H9 (cell line): ENCODE data around the gene SMTN. TPM values are rescaled to one million over a fixed set of nuclear protein-coding genes. Genes with fewer than 3 reads are reported as not detected.
A peak's percentile ranks its signal among the peaks of the same experiment; 100 is the strongest.

Experiments
- DNase-seq: peaks from one replicate; pipeline ENCODE4 v3.0.0-alpha.2; 2017
- H2AFZ ChIP-seq: one replicate; pipeline ENCODE4 v1.6.1; 2013; ENCODE audit warnings: mild to moderate bottlenecking, low read length, control low read depth, moderate library complexity
- H2AK5ac ChIP-seq: 2 replicates; pipeline ENCODE4 v1.6.1; 2013; ENCODE audit warnings: low read length, control low read depth, mixed read lengths; ENCODE audit not compliant: insufficient read length
- H2BK120ac ChIP-seq: one replicate; pipeline ENCODE4 v1.6.1; 2013; ENCODE audit warnings: low read depth, mild to moderate bottlenecking, low read length, control low read depth, inconsistent platforms; ENCODE audit not compliant: poor library complexity, severe bottlenecking
- H2BK12ac ChIP-seq: 2 replicates; pipeline ENCODE4 v1.6.1; 2013; ENCODE audit warnings: low read length, control low read depth, mixed read lengths, low read depth; ENCODE audit not compliant: insufficient read length
- H2BK15ac ChIP-seq: 2 replicates; pipeline ENCODE4 v1.6.1; 2013; ENCODE audit warnings: low read depth, low read length, control low read depth
- H2BK20ac ChIP-seq: one replicate; pipeline ENCODE4 v1.6.1; 2013; ENCODE audit warnings: low read depth, mild to moderate bottlenecking, low read length, control low read depth, inconsistent platforms; ENCODE audit not compliant: poor library complexity, severe bottlenecking
- H2BK5ac ChIP-seq: 2 replicates; pipeline ENCODE4 v1.6.1; 2013; ENCODE audit warnings: low read length, control low read depth, mixed read lengths; ENCODE audit not compliant: insufficient read length
- H3K14ac ChIP-seq: 2 replicates; pipeline ENCODE4 v1.6.1; 2013; ENCODE audit warnings: low read length, control low read depth; ENCODE audit not compliant: insufficient read depth
- H3K18ac ChIP-seq: 2 replicates; pipeline ENCODE4 v1.6.1; 2013; ENCODE audit warnings: low read depth, mild to moderate bottlenecking, mixed read lengths, low read length, control low read depth; ENCODE audit not compliant: insufficient read length
- H3K23ac ChIP-seq: 2 replicates; pipeline ENCODE4 v1.6.1; 2013; ENCODE audit warnings: low read length, control low read depth, mixed read lengths, low read depth; ENCODE audit not compliant: insufficient read length
- H3K23me2 ChIP-seq: 2 replicates; pipeline ENCODE4 v1.6.1; 2013; ENCODE audit warnings: low read depth, mild to moderate bottlenecking, mixed read lengths, low read length, control low read depth; ENCODE audit not compliant: insufficient read length, poor library complexity, severe bottlenecking
- H3K27ac ChIP-seq: 2 replicates; pipeline ENCODE4 v1.5.1; 2013; ENCODE audit warnings: low read length, control low read depth, mixed read lengths, low read depth; ENCODE audit not compliant: insufficient read length
- H3K27me3 ChIP-seq: 2 replicates; pipeline ENCODE4 v1.6.1; 2013; ENCODE audit warnings: low read length, control low read depth, inconsistent platforms; ENCODE audit not compliant: insufficient read depth
- H3K4ac ChIP-seq: 2 replicates; pipeline ENCODE4 v1.6.1; 2013; ENCODE audit warnings: low read depth, mild to moderate bottlenecking, control low read depth, inconsistent platforms, low read length, moderate library complexity
- H3K4me1 ChIP-seq: 2 replicates; pipeline ENCODE4 v1.6.1; 2013; ENCODE audit warnings: low read length, control low read depth, inconsistent platforms; ENCODE audit not compliant: insufficient read depth
- H3K4me2 ChIP-seq: 2 replicates; pipeline ENCODE4 v1.6.1; 2013; ENCODE audit warnings: low read length, control low read depth, mixed read lengths; ENCODE audit not compliant: insufficient read length, insufficient read depth
- H3K56ac ChIP-seq: 2 replicates; pipeline ENCODE4 v1.6.1; 2013; ENCODE audit warnings: low read depth, mild to moderate bottlenecking, mixed read lengths, low read length, control low read depth; ENCODE audit not compliant: insufficient read length
- H3K79me1 ChIP-seq: 2 replicates; pipeline ENCODE4 v1.6.1; 2013; ENCODE audit warnings: low read depth, mild to moderate bottlenecking, moderate library complexity, low read length, control low read depth, inconsistent platforms; ENCODE audit not compliant: insufficient read depth, poor library complexity, severe bottlenecking
- H3K79me2 ChIP-seq: 2 replicates; pipeline ENCODE4 v1.6.1; 2013; ENCODE audit warnings: low read length, control low read depth, inconsistent platforms; ENCODE audit not compliant: insufficient read depth
- H3K9ac ChIP-seq: 2 replicates; pipeline ENCODE4 v1.6.1; 2013; ENCODE audit warnings: low read length, control low read depth, mixed read lengths; ENCODE audit not compliant: insufficient read length; ENCODE audit errors: extremely low read depth
- H3K9me3 ChIP-seq: one replicate; pipeline ENCODE4 v1.6.1; 2013; ENCODE audit warnings: low read depth, low read length, inconsistent platforms; ENCODE audit not compliant: control insufficient read depth
- H3T11ph ChIP-seq: one replicate; pipeline ENCODE4 v1.6.1; 2013; ENCODE audit warnings: mild to moderate bottlenecking, low read length, control low read depth, inconsistent platforms
- H4K20me1 ChIP-seq: one replicate; pipeline ENCODE4 v1.6.1; 2013; ENCODE audit not compliant: control insufficient read depth, insufficient read length, insufficient read depth
- H4K5ac ChIP-seq: 2 replicates; pipeline ENCODE4 v1.6.1; 2013; ENCODE audit warnings: low read depth, mild to moderate bottlenecking, mixed read lengths, low read length, control low read depth; ENCODE audit not compliant: insufficient read length
- H4K8ac ChIP-seq: replicated peaks from 2 replicates; pipeline ENCODE4 v1.6.1; 2013; ENCODE audit warnings: low read length, control low read depth, mixed read lengths, low read depth; ENCODE audit not compliant: insufficient read length
- H4K91ac ChIP-seq: 2 replicates; pipeline ENCODE4 v1.6.1; 2013; ENCODE audit warnings: low read depth, mild to moderate bottlenecking, moderate library complexity, mixed read lengths, low read length, control low read depth; ENCODE audit not compliant: insufficient read length
- H3K27ac Mint-ChIP-seq, 3 experiments: 2 replicates in 2 of 3; 3 replicates in 1 of 3; pipeline ENCODE4 v1.8.0; 2020 to 2021; ENCODE audit warnings: mixed read lengths in 3 of 3, mild to moderate bottlenecking in 1 of 3, moderate library complexity in 1 of 3
- H3K27me3 Mint-ChIP-seq: 2 replicates; pipeline ENCODE4 v1.8.0; 2021; ENCODE audit warnings: low read depth, mild to moderate bottlenecking, moderate library complexity, mixed read lengths
- H3K36me3 Mint-ChIP-seq, 3 experiments: 2 replicates in 2 of 3; 3 replicates in 1 of 3; pipeline ENCODE4 v1.8.0; 2020 to 2021; ENCODE audit warnings: low read depth in 3 of 3, mixed read lengths in 3 of 3; ENCODE audit not compliant: insufficient read depth in 1 of 3
- H3K4me1 Mint-ChIP-seq, 2 experiments: 2 replicates each; pipeline ENCODE4 v1.8.0; 2020; ENCODE audit warnings: mixed read lengths in 2 of 2
- H3K4me3 Mint-ChIP-seq, 2 experiments: 2 replicates in 1 of 2; 3 replicates in 1 of 2; pipeline ENCODE4 v1.8.0; 2020 to 2021; ENCODE audit warnings: mild to moderate bottlenecking in 2 of 2, mixed read lengths in 2 of 2, moderate library complexity in 1 of 2
- H3K9me3 Mint-ChIP-seq, 2 experiments: 2 replicates in 1 of 2; 3 replicates in 1 of 2; pipeline ENCODE4 v1.8.0; 2020; ENCODE audit warnings: mild to moderate bottlenecking in 2 of 2, mixed read lengths in 2 of 2, moderate library complexity in 1 of 2
- WGBS: extraction: QIAGEN DNeasy Blood & Tissue Kit; methylation state at CpG from one replicate; pipeline ENCODE4 v1.1.7; 2013; ENCODE audit warnings: missing lambda C conversion rate, low lambda C conversion rate, mixed read lengths; ENCODE audit not compliant: insufficient read length; ENCODE audit errors: extremely low coverage; 5-methylcytosine and 5-hydroxymethylcytosine counted together
- total RNA-seq: library from RNA; stranded (reverse); gene quantifications from 2 replicates; pipeline ENCODE4 v1.2.1, GENCODE V29; 2021
- TF ChIP-seq, protein P1 (sequence below): fragments of 200-600 bp; sonication (generic); conservative IDR thresholded peaks from 3 replicates; pipeline ENCODE4 v1.8.0; 2021; ENCODE audit warnings: antibody characterized with exemption, mild to moderate bottlenecking

Gene SMTN
- total RNA-seq, 1 experiment from 2014 or later, result 23.4 TPM

- no peaks in the 10 kb centered on the region; a peak in 1 of 5 replicates for H3K9me3 Mint-ChIP-seq
- H4K20me1 ChIP-seq, result no peaks in the 10 kb centered on the region
- no peak overlapping the region for H2BK15ac ChIP-seq
- 0 out of 2 replicates have a peak, but pooled peaks cover 3% of the 10 kb centered on the region for H3K4me1 ChIP-seq
- H3K4me3 Mint-ChIP-seq, result peak overlapping the region in 1 of 2 experiments; percentile 63; a peak in 3 of 5 replicates
- no peak overlapping the region for H2BK120ac ChIP-seq
- no peak overlapping the region for H4K8ac ChIP-seq
- H2BK5ac ChIP-seq, result no peak overlapping the region
- H2AK5ac ChIP-seq, result no peak overlapping the region
- DNase-seq, result no peak
- H2AFZ ChIP-seq, result no peak overlapping the region
- peak overlapping the region; percentile 58 for H3K4me2 ChIP-seq
- no peak overlapping the region for H3K4ac ChIP-seq
- no peaks in the 10 kb centered on the region for H3K27me3 ChIP-seq
- no CpG with 5 or more reads among the region's 10 CpGs for WGBS
- no peak overlapping the region for H3K23ac ChIP-seq
- H3K18ac ChIP-seq, result no peak overlapping the region
- no peak overlapping the region for H2BK12ac ChIP-seq
- H3K36me3 Mint-ChIP-seq, result peaks cover 3 to 9% (median 3%) of the 10 kb centered on the region in 3 experiments; a peak in 4 of 7 replicates
- H3K79me1 ChIP-seq, result no peaks in the 10 kb centered on the region
- H3K56ac ChIP-seq, result no peak overlapping the region
- H3K4me1 Mint-ChIP-seq, result peaks cover 4 to 26% of the 10 kb centered on the region in 2 experiments
- H3K23me2 ChIP-seq, result peaks cover 6% of the 10 kb centered on the region
- no peaks in the 10 kb centered on the region for H3K27me3 Mint-ChIP-seq
- H3K79me2 ChIP-seq, result no peaks in the 10 kb centered on the region
- no peak overlapping the region for H3K14ac ChIP-seq
- H3K27ac ChIP-seq, result no peak overlapping the region
- no peak overlapping the region; a peak in 1 of 7 replicates for H3K27ac Mint-ChIP-seq
- TF ChIP-seq, protein P1, sequence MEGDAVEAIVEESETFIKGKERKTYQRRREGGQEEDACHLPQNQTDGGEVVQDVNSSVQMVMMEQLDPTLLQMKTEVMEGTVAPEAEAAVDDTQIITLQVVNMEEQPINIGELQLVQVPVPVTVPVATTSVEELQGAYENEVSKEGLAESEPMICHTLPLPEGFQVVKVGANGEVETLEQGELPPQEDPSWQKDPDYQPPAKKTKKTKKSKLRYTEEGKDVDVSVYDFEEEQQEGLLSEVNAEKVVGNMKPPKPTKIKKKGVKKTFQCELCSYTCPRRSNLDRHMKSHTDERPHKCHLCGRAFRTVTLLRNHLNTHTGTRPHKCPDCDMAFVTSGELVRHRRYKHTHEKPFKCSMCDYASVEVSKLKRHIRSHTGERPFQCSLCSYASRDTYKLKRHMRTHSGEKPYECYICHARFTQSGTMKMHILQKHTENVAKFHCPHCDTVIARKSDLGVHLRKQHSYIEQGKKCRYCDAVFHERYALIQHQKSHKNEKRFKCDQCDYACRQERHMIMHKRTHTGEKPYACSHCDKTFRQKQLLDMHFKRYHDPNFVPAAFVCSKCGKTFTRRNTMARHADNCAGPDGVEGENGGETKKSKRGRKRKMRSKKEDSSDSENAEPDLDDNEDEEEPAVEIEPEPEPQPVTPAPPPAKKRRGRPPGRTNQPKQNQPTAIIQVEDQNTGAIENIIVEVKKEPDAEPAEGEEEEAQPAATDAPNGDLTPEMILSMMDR, result no peak
- H3K9me3 ChIP-seq, result no peaks in the 10 kb centered on the region
- no peak overlapping the region for H3T11ph ChIP-seq
- no peak overlapping the region for H2BK20ac ChIP-seq
- H4K5ac ChIP-seq, result no peak overlapping the region
- no peak overlapping the region for H4K91ac ChIP-seq
- H3K9ac ChIP-seq, result no peak overlapping the region
Measured at GRCh38 chr22:31097941-31098631, 17.0 kb downstream of the SMTN start.
